Neural cell (in vitro differentiated cells): ENCODE results near the gene ZNF587B.

Experiments used
- EP300 ChIP-seq: fragments of 450-650 bp; conservative IDR thresholded peaks from 2 replicates; pipeline ENCODE4 v1.6.1; 2014; ENCODE audit warnings: antibody characterized with exemption, mild to moderate bottlenecking, moderate library complexity; ENCODE audit not compliant: poor library complexity, severe bottlenecking
- EZH2 ChIP-seq: fragments of 200-600, 300-800 bp; shearing (Covaris generic), sonication (generic); IDR thresholded peaks from 2 replicates; pipeline ENCODE4 v1.6.1; 2014; ENCODE audit warnings: antibody characterized with exemption, low read length, borderline replicate concordance, mild to moderate bottlenecking; ENCODE audit not compliant: insufficient read depth, poor library complexity, severe bottlenecking
- MXI1 ChIP-seq: fragments of 450-650 bp; conservative IDR thresholded peaks from 2 replicates; pipeline ENCODE4 v1.6.1; 2014; ENCODE audit warnings: antibody characterized with exemption, mild to moderate bottlenecking; ENCODE audit not compliant: poor library complexity, severe bottlenecking
- POLR2AphosphoS5 ChIP-seq: IDR thresholded peaks from 2 replicates; pipeline ENCODE4 v1.6.1; 2012
- RAD21 ChIP-seq: fragments of 450-650 bp; conservative IDR thresholded peaks from 2 replicates; pipeline ENCODE4 v1.6.1; 2014; ENCODE audit warnings: antibody characterized with exemption, mild to moderate bottlenecking, moderate library complexity
- SMC3 ChIP-seq: fragments of 450-650 bp; conservative IDR thresholded peaks from 2 replicates; pipeline ENCODE4 v1.6.1; 2014; ENCODE audit warnings: antibody characterized with exemption, mild to moderate bottlenecking, moderate library complexity; ENCODE audit not compliant: poor library complexity
- TAF1 ChIP-seq: IDR thresholded peaks from 2 replicates; pipeline ENCODE4 v1.6.1; 2012; ENCODE audit warnings: low read depth
- TF ChIP-seq, protein P1 (sequence below): fragments of 450-650 bp; IDR thresholded peaks from 2 replicates; pipeline ENCODE4 v1.5.1; 2014; ENCODE audit warnings: antibody characterized with exemption, mild to moderate bottlenecking, moderate library complexity; ENCODE audit not compliant: poor library complexity, severe bottlenecking
- TF ChIP-seq, protein P2 (sequence below): IDR thresholded peaks from 2 replicates; pipeline ENCODE4 v1.6.1; 2012; ENCODE audit warnings: borderline replicate concordance

DNA sequence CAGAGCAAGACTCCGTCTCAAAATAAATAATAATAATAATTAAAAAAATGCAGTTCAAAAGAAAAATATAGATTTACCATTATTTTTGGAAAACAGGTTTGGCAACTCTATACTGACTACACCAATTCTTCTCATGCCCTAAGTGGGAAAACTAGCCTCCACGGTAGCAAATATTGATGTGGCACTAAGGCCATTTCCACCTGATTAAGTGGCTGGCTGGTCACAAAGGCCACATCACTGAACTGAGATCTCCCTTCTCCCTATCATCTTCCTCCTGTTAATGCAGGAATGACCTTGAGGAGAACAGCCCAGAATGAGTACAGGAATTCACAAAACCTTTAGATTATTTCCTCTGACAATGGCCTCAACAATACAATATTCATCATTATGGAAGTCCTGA, 40.1 kb downstream of the ZNF587B start:
- TF ChIP-seq, protein P1, sequence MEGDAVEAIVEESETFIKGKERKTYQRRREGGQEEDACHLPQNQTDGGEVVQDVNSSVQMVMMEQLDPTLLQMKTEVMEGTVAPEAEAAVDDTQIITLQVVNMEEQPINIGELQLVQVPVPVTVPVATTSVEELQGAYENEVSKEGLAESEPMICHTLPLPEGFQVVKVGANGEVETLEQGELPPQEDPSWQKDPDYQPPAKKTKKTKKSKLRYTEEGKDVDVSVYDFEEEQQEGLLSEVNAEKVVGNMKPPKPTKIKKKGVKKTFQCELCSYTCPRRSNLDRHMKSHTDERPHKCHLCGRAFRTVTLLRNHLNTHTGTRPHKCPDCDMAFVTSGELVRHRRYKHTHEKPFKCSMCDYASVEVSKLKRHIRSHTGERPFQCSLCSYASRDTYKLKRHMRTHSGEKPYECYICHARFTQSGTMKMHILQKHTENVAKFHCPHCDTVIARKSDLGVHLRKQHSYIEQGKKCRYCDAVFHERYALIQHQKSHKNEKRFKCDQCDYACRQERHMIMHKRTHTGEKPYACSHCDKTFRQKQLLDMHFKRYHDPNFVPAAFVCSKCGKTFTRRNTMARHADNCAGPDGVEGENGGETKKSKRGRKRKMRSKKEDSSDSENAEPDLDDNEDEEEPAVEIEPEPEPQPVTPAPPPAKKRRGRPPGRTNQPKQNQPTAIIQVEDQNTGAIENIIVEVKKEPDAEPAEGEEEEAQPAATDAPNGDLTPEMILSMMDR = no peak
- TF ChIP-seq RAD21 (no peak), EP300 (no peak), POLR2AphosphoS5 (no peak), SMC3 (no peak), TAF1 (no peak), MXI1 (no peak), EZH2 (no peak)
- TF ChIP-seq, protein P2, sequence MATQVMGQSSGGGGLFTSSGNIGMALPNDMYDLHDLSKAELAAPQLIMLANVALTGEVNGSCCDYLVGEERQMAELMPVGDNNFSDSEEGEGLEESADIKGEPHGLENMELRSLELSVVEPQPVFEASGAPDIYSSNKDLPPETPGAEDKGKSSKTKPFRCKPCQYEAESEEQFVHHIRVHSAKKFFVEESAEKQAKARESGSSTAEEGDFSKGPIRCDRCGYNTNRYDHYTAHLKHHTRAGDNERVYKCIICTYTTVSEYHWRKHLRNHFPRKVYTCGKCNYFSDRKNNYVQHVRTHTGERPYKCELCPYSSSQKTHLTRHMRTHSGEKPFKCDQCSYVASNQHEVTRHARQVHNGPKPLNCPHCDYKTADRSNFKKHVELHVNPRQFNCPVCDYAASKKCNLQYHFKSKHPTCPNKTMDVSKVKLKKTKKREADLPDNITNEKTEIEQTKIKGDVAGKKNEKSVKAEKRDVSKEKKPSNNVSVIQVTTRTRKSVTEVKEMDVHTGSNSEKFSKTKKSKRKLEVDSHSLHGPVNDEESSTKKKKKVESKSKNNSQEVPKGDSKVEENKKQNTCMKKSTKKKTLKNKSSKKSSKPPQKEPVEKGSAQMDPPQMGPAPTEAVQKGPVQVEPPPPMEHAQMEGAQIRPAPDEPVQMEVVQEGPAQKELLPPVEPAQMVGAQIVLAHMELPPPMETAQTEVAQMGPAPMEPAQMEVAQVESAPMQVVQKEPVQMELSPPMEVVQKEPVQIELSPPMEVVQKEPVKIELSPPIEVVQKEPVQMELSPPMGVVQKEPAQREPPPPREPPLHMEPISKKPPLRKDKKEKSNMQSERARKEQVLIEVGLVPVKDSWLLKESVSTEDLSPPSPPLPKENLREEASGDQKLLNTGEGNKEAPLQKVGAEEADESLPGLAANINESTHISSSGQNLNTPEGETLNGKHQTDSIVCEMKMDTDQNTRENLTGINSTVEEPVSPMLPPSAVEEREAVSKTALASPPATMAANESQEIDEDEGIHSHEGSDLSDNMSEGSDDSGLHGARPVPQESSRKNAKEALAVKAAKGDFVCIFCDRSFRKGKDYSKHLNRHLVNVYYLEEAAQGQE = no peak
